Activated CD4-positive, CD25-positive, alpha-beta regulatory T cell (primary cell): ENCODE results near the gene SMYD3.
"Not testable (repeated sequence)": the region's sequence is repeated elsewhere in the genome, so short reads cannot be mapped to it uniquely, and the experiment has no call there.

Source experiments
- DNase-seq, 4 experiments: peaks; one replicate each; lab custom pipeline; 2025; lab: John Stamatoyannopoulos, UW

Gene SMYD3

DNA sequence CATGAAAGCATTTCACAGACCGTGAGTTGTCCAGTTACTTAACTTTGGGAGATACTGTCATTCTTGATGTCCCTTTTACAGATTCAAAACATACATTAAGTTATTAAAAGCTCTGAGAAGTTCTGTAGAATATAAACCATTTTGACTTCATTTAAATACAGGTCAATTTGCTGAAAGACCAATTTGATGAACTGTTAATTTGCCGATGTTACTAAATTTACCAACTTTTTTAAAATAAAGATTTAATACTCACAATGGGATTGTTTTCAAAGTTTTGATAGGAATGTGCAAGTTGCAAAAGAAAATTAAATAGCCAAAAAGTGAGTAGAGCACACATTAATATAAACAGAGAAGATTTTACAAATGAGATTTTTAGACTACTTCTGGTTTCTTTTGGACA lies 666.1 kb downstream of the SMYD3 start:
- DNase-seq = no peak

DNA sequence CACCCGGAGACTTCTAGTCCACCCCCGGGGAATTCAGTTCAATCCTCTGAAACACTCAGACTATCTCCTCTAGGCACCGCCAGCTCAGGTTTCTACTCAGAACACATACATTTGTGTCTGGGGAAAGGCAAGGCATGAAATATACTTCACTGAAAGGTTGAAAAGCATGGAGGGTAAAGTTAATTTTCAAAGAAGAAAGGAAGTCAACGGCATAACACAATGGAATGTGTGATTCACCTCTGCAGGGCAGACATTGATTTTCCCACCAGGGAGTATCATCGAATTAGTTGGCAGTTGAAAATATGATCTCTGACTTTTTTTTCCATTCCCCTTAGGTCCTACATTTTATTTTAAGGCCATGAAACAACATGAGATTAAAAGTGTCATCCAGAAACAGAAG lies 669.4 kb downstream of the SMYD3 start:
- no peak for DNase-seq

DNA sequence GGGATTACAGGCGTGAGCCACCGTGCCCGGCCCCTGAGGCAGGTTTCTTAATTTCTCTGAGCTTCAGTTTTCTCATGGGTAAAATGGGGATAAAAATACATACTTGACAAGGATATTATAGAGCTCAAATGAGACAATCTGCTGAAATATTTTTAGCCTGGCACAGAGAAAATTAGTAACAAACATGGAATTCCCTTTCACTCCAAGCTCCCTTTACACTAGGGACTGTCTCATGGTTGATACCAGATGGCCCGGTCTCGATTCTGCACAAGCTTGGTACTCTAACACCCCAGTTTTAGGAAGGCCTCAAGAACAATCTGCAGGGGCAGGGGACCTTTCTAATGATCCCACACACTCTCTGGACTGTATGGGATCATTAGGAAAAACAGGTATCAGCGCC lies 671.7 kb downstream of the SMYD3 start:
- no peak for DNase-seq

DNA sequence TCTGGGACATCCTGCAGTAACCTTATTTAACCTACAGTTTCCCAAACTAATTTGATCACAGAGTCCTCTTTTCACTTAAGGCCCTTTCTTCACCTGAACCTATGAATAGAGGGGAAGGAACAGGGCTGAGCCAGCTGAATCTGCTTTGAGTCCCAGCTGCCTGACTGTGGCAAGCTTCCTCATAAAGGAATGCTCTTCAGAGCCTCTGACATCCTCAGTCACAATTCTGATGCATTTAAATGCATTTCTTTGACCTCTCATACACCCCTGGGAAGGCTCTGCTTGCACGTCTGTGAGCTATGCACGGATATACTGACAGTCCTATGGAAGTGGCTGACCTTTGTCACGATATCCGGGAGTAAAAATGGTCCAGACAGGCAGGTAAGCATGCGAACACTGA lies 673.1 kb downstream of the SMYD3 start:
- DNase-seq = no peak

DNA sequence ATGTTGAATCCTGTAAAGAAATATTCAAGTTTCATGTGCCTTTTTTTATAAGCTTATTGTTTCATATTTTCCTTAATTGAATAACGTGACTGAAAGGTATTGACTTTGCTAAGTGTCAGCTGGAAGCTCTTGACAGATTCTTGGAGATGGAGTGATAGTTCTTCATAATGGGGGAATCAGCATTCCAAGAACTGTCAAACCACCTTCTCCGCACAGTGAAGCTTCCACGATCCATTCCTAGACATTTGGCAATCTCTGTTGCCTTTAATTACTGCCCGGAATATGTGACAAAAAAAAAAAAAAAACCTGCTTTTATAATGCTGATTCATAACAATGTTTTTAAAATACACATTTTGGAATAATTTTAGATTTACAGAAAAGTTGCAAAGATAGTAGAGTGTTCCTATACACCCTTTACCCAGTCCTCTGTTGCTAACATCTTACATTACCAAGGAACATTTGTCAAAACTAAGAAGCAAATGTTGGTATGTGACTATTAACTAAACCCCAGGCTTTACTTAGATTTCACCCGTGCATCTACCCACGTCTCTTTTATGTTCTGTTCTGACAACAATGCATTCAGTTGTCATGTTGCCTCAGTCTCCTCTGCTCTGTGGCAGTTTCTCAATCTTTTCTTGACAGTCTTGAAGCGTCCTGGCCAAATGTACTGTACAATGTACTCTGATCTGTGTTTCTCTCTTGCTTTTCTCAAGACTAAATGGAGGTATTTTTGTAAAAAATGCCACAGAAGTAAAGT lies 674.1 kb downstream of the SMYD3 start:
- DNase-seq = no peak

DNA sequence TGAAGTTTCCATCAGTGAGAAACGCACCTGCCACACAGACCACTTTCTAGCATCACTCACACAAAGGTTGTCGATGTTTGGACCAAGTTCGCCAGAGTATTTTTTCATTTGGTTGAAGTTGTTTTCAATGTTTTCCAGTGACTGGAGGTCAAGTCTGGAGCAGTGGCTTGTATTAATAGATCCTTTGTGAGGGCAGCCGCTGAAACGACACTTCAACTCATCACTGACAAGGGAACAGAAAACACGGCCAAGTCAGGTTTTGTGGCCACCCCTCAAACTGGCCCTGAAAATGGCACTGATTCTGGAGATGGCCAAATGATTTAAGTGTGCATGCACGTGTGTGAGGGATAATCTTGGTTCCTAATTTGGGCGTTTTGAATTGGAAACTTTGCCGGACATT lies 675.6 kb downstream of the SMYD3 start:
- no peak for DNase-seq

DNA sequence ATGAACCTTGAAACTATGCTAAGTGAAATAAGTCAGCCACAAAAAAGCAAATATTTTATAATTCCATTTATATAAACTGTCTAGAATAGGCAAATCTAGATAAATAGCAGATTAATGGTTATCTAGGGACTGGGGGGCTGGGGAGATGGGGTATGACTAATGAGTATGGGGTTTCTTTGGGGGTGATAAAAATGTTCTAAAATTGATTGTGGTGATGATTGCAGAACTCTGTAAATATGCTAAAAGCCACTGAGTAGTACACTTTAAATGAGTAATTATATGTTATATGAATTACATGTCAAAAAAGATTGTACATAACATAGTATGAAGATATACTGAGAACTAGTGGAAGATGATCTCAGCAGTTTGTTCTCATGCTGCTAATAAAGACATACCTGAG lies 677.3 kb downstream of the SMYD3 start:
- DNase-seq = no peak

DNA sequence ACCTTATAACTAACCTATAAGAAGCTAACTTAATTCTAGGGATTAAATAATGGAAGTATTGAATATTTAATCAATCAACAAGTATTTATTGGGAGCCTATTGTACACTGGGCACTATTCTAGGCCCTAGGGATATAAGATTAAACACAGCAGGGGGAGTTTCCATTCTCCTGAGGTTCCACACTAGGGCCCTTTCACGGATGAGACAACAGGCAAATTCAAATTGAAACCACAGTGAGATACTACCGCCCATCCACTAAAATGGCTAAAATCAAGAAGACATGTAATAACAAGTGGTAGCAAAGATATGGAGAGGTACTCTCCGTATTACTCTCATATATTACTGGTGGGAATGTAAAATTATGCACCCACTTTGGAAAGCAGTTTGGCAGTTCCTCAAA lies 677.9 kb downstream of the SMYD3 start:
- no peak for DNase-seq

DNA sequence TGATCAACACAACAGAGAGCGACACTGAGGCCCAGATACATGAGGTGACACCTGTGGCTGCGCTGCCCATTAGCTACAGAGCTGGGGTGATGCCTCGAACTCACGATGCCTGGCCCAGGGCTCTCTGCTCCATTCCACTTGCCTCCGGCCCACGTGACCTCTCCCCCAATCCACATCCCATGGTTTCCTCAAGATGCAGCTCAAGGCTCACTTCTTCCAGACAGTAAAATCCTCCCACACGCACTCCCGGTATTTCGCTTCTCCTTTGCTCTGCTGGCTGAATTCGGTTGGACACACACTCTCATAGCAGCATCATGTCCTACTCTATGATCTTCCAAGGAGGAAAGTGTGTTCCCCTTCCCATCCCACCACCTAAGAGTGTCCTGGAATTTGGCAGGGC lies 679.8 kb downstream of the SMYD3 start:
- no peak for DNase-seq

DNA sequence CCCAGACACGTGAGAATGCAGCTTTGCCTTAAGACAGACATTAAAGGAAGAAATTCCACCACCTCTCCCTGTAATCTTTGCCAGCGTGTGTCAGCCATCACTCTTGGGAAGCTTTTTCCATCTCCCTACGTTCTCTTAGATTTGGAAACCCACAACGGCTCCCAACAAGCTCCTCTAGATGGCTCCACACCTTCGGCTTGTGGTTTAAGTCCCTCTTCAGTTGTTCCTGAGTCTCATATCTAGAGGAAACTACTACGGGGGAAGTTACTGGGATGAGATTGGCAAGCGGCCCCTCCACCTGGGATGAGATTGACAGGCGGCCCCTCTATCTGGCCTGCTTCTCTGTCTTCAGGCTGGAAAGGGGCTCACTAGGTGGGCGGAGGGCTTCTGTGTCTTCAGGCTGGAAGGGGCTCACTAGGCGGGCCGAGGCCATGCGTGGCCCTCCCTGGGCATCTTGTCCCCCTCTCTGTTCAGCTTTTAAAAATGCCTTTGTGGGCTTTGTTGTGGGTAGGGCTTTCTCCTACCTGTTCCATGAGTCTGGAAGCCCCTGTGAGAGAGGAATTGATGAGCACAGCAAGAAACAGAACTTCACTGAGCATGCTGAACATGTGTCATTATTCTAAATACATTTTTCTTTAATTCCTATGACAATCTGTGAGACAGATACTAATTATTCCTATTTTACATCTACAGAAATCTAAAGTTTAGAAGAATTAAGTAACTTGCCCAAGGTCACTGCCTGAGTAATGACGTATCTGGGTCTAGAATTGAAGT lies 681.8 kb downstream of the SMYD3 start:
- no peak for DNase-seq

DNA sequence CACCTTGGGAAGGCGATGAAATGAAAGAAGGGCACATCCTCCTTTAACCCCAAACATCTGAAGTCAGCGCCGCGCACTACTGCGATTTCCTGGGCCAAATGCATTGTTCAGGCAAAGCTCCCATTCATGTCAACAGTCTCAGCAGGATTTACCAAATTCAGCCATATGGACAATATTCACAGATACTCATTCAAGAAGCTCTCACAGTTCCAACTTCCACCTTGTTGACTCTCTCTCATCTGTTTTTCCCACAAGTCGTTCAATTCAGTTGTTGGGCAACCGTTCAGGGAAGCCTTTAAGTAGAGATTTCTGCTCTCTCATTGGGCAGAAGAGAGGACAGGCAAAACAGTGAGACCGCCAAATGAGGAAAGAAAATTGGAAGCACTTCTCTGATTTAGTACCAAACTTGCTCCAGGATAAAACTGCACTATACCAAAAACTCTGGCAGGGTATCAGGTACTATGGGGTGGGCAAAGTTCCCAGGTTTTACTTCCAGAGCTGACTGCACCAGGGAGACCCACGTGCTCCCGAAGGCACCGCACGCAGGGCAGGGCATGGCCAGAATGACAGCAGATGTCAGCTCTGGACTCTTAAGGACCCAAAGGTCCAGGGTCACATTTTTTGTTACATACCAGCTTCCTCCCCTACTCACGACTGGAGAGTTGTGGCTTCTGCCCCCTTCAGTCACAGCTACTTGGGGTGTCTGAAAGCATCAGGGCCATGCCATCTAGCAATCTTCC lies 683.5 kb downstream of the SMYD3 start:
- no peak for DNase-seq

DNA sequence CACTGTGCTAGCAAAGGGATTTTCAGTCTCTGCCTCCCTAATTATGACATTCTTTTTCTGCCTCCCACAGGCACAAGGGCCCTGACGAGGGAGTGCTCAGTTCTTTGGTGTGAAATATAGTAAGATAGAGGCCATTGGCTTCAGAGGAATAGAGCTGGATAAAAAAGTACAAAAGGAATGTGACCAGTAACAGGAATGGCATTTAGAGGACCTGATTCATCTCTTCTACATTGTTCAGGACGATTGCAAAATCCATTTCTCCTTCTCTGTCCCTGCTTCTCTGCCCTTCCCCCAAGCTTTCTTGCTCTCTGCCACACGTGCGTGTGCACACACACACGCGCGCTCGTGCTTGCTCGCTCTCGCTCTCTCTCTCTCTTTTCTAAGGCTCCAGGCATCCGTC lies 684.1 kb downstream of the SMYD3 start:
- DNase-seq = no peak

DNA sequence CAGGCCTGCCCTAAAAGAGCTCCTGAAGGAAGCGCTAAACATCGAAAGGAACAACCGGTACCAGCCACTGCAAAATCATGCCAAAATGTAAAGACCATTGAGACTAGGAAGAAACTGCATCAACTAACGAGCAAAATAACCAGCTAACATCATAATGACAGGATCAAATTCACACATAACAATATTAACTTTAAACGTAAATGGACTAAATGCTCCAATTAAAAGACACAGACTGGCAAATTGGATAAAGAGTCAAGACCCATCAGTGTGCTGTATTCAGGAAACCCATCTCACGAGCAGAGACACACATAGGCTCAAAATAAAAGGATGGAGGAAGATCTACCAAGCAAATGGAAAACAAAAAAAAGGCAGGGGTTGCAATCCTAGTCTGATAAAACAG lies 688.7 kb downstream of the SMYD3 start:
- DNase-seq = not testable (repeated sequence)

DNA sequence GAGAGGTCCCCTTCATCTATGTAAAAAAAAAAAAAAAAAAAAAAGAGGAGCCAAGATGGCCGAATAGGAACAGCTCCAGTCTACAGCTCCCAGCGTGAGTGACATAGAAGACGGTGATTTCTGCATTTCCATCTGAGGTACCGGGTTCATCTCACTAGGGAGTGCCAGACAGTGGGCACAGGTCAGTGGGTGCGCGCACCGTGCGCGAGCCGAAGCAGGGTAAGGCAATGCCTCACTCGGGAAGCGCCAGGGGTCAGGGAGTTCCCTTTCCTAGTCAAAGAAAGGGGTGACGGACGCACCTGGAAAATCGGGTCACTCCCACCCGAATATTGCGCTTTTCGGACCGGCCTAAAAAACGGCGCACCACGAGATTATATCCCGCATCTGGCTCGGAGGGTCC lies 690.6 kb downstream of the SMYD3 start:
- DNase-seq = not testable (repeated sequence)

DNA sequence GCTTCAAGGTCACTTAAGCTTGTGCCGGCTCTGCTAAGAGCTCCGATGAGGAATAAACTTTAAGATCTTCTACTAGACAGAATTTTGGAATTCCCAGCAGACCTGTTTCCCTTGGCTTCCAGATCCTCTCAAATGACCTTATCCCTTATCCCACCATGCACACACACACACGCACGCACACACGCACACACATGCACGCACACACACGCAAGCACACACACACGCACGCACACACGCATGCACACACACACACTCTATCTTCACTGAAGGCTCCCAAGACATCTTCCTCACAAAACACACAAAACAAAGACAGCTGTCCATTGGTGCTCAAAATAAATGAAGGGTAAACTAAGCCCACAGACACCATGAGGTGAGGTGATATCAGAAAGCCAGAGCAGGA lies 692.4 kb downstream of the SMYD3 start:
- DNase-seq = no peak

DNA sequence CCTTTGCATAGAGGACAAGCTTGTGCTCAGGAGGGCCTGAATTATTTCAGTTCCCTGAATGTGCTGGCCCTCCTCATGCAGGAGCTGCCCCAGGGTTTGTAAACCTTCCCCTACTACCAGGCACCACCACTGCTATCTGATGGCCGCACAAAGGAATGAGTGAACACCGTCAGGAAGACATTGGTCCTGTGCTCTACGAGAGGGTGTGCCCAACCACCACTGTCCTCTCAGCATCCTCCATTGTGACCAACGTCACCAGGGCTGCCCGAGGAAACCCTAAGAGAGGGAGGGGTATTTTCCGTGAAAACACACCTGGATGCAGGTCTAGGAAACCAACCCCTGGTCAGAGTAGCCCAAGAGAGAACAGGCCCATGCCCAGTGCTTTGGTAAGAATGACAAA lies 694.8 kb downstream of the SMYD3 start:
- DNase-seq = no peak

DNA sequence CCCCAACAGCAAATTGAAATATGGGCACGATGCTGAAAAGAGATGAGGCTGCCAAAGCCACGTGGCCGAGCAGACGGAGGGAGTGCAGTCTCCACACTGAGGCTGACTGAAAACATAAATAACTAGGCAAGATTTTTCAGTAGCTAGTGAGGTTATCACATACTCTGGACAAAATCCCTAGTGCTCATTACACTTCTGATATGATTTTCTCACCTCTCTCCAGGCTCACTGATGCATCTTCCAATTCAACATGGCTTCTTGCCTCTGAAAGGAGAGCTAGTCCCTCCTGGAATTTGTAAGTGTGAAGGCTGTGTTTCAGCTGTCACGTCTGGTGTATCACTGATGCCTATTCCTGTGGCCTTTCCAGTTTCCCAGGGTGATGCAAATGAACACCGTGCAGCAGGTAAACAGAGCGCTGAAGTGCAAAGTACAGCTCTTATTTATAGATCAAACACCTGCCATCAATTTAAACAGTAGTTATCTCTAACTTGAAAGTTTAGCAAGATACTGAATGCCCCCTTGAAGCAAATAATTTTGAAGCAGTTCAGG lies 696.2 kb downstream of the SMYD3 start:
- DNase-seq = no peak

DNA sequence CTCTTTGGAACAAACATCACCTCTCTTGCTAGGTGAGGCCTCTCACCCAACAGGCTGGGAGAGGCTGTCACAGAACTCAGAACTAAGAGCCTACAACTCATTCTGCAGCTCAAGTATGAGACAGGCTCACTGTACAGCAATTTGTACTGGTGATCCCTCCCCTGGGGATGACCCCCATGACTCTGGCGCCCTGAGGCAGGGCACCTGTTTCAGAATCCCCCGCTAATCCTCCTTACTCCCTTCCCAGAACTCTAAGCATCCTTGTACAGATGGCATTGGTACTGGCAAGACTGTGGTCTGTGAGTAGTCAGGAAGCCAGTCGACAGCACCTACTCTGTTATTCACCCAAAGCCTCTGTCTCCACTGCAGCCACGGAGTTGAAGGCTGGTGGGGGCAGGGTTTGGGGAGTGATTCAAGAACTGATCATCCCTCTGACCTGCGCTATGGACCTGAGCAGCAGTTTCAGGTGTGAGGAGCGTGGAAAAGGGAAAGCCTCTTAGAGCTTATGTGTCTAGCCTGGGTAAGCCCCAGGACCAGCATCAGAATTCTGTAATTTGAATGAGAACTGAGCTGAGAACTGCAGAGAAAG lies 696.8 kb downstream of the SMYD3 start:
- DNase-seq = no peak

DNA sequence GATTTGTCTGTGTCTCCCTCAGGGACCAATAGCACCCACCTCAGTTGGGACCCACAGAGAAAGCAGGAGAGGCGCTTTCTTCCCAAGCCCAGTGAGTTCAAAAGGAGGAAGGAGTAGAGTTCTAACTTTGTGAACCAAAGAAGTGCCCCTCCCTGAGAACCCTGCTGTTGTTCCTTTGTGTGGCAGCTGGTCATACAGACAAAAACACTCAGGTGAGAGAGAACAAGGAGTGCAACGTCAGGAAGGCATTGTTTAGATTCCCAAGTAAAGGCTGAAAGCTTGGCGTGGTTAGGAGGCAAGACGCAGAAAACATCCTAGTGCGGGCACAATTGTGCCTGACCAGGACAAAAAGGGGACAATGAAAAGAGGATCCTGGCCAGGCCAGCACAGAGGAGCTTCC lies 697.7 kb downstream of the SMYD3 start:
- DNase-seq = no peak

DNA sequence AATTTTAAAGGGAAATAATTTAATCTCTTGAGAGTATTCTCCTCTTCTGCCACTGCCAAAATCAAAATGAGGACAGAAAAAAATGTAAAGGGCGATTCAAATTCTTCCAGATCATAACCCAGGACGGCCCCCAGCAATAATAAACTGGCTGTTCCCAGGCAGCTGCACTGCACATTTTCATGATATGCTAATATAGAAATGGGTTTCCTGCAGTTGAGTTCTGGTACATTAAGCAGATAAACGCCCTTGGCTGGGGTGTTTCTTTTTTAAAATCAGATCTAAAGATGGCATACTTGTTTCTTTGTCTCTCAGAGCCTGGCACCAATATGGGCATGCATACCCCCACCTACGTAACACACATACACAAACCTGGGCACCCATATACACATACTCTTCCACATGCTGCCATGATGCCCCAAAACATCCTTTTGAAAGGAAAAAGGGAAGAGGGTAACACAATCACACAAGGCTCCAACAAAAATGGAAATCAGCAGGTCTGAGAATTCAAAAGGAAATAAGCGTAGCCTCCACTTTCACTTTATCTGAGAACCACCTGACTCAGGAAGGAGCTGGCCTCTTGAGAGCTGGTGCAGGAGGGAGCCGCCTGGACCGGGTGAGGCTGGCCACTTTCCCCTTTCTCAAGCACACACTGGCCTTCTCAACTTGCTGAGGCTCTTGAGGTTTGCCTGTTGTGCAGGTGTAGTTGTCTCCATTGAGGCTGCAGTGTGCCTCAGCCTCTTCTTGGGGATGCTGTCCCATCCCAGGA lies 698.9 kb downstream of the SMYD3 start:
- no peak for DNase-seq

DNA sequence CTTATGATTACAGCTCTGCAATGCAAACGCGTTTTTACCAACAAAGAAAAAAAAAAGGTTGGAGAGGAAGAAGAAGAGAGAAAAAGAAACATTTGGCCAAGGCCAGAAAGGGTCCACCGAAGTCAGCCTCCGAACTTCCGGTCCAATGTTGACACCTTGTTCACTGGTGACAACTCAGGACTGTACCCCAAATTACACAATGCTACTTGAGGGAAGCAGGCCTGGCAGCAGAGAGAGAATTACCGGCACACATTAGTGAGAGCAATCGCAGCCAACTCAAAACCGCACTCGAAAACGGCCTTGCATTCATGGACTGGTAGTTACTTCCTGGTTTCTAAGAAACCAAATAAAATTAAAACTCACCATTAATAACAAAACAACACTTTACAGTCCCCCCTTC lies 699.8 kb downstream of the SMYD3 start:
- no peak for DNase-seq

DNA sequence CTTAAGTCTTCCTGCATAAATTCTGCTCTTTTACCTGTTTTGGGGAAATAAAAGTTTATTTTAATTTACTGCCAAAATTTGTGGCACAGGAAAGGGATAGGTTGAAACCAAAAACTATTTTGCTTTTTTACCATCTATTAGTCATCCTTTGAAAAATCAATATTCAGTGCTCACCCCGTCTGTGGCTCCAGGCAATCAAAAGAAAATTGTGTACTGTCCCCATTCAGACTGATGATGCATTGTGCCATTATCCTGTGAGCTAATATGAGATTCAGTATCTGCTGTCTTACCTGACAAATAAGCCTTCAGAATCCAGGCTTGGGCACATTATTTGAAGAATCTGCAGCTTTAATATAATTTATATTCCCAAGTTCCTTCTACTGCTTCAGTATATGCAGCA lies 701.5 kb downstream of the SMYD3 start:
- DNase-seq = no peak
